Sigmoid colon (tissue), 7 donors: ENCODE results near the gene TARBP2. TPM values are rescaled to one million over a fixed set of nuclear protein-coding genes. Genes with fewer than 3 reads are reported as not detected.

ENCODE experiments used
- DNase-seq: peaks from one replicate; pipeline ENCODE4 v3.0.0-alpha.2; 2019
- H3K27ac ChIP-seq, 4 donors: fragments of 200-600 bp; sonication (generic); one replicate each; pipeline ENCODE4 v1.5.1; 2016 to 2019; ENCODE audit warnings: mild to moderate bottlenecking in 1 of 4
- H3K27me3 ChIP-seq, 3 donors: fragments of 200-600 bp; sonication (generic); one replicate each; pipeline ENCODE4 v1.5.1; 2019; ENCODE audit warnings: mild to moderate bottlenecking in 1 of 3
- H3K36me3 ChIP-seq, 4 donors: fragments of 200-600 bp; sonication (generic); one replicate each; pipeline ENCODE4 v1.5.1; 2016 to 2019
- H3K4me1 ChIP-seq, 4 donors: fragments of 200-600 bp; sonication (generic); one replicate each; pipeline ENCODE4 v1.5.1; 2017 to 2019
- H3K4me3 ChIP-seq, 4 donors: fragments of 200-600 bp; sonication (generic); one replicate each; pipeline ENCODE4 v1.5.1; 2017 to 2019; ENCODE audit warnings: mild to moderate bottlenecking in 2 of 4, moderate library complexity in 1 of 4
- H3K9me3 ChIP-seq, 4 donors: fragments of 200-600 bp in 3 of 4; sonication (generic) in 3 of 4; one replicate each; pipeline versions ENCODE4 v1.5.1 to v1.6.1; 2013 to 2019
- EP300 ChIP-seq, 4 donors: sonication (generic); formaldehyde crosslinking; IDR thresholded peaks; one replicate each; pipeline ENCODE4 v1.6.1; 2017; ENCODE audit warnings: antibody characterized with exemption in 4 of 4
- POLR2A ChIP-seq, 2 donors: fragments of 450-650 bp; IDR thresholded peaks; one replicate each; pipeline ENCODE4 v1.6.1; 2016; ENCODE audit warnings: antibody characterized with exemption in 2 of 2, mild to moderate bottlenecking in 2 of 2, moderate library complexity in 2 of 2
- POLR2AphosphoS5 ChIP-seq, 4 donors: sonication (generic); formaldehyde crosslinking; IDR thresholded peaks; one replicate each; pipeline ENCODE4 v1.6.1; 2017; ENCODE audit warnings: antibody characterized with exemption in 4 of 4
- WGBS, 2 donors: extraction: QIAGEN DNeasy Blood & Tissue Kit; methylation state at CpG; one replicate each; pipeline ENCODE4 v1.1.7; 2013; 5-methylcytosine and 5-hydroxymethylcytosine counted together
- intact Hi-C: fragments of 100-400 bp; cut with DNase I; formaldehyde crosslinking; loops from one replicate; pipeline ENCODE4 v1.15.1; 2023
- polyA plus RNA-seq, 3 donors: library from polyadenylated mRNA; stranded (reverse); fragments of 200-250 nt; gene quantifications; one replicate each; pipeline ENCODE4 v1.2.3, GENCODE V29; 2013
- total RNA-seq, 4 donors: library from RNA; depleted of rRNA; stranded (reverse); fragments of >200 nt; gene quantifications; one replicate each; pipeline ENCODE4 v1.1.0, GENCODE V29; 2016
- TF ChIP-seq, protein P1 (sequence below), 4 experiments: fragments of 450-650 bp in 3 of 4; fragments of 200-600 bp in 1 of 4; IDR thresholded peaks; one replicate each; pipeline ENCODE4 v1.5.1; 2016 to 2019; ENCODE audit warnings: antibody characterized with exemption in 4 of 4, mild to moderate bottlenecking in 3 of 4, moderate library complexity in 2 of 4
- donor health status: healthy with polysubstance abuse.
- donor health status: Bipolar disorder and iron deficiency.
- donor health status: healthy.

The TARBP2 gene
- total and polyA plus RNA-seq, 7 donors = 16.1 to 29.9 (median 19.7) TPM

DNA sequence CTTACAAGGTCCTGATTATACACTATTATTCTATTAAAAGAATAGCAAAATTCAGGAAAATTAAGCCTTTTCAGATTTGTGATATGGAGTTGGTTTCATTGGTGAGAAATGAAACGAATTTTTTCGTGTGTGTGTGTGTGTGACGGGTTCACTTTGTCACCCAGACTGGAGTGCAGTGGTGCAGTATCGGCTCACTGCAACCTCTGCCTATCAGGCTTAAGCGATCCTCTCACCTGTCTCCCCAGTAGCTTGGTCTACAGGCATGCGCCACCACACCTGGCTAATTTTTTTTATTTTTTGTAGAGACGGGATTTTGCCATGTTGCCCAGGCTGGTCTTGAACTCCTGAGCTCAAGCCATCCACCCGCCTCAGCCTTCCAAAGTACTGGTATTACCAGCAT lies 39.5 kb upstream of the TARBP2 start:
- Histone ChIP-seq H3K4me3 (no peak overlapping the region), H3K27ac (peak overlapping the region in 1 of 4 donors; percentile 51), H3K27me3 (no peaks in the 10 kb centered on the region), H3K36me3 (peaks cover 86 to 100% (median 100%) of the 10 kb centered on the region in 4 donors), H3K4me1 (peaks cover 0 to 15% (median 10%) of the 10 kb centered on the region in 4 donors), H3K9me3 (no peaks in the 10 kb centered on the region)
- TF ChIP-seq POLR2AphosphoS5 (IDR thresholded peaks at IDR 0.05) (no peak), POLR2A (IDR thresholded peaks at IDR 0.05) (no peak), EP300 (IDR thresholded peaks at IDR 0.05) (no peak)
- TF ChIP-seq, protein P1, sequence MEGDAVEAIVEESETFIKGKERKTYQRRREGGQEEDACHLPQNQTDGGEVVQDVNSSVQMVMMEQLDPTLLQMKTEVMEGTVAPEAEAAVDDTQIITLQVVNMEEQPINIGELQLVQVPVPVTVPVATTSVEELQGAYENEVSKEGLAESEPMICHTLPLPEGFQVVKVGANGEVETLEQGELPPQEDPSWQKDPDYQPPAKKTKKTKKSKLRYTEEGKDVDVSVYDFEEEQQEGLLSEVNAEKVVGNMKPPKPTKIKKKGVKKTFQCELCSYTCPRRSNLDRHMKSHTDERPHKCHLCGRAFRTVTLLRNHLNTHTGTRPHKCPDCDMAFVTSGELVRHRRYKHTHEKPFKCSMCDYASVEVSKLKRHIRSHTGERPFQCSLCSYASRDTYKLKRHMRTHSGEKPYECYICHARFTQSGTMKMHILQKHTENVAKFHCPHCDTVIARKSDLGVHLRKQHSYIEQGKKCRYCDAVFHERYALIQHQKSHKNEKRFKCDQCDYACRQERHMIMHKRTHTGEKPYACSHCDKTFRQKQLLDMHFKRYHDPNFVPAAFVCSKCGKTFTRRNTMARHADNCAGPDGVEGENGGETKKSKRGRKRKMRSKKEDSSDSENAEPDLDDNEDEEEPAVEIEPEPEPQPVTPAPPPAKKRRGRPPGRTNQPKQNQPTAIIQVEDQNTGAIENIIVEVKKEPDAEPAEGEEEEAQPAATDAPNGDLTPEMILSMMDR (IDR thresholded peaks at IDR 0.05) = no peak
- intact Hi-C loops = no loop called here
- no peak for DNase-seq
- WGBS, 2 donors = 86 to 92% methylated on average over 8 of the region's 8 CpGs

DNA sequence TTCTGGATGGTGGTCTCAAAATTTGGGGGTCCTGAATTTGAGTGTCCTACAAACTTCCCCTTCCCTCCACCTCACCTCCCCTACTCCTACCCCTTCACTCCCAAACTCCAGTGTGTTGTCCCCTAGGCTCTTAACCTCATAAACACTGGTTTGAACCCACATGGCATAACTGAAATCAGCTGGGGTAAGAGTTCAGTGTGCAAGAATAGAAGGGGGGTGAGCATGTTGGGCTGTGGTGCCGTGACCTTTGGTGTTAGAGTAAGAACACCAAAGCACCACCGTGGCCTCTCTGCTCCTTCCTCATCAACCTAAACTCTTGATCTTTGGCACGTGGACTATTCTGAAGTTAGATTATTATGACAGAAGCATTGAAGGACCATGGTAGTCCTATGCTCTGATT lies 38.1 kb upstream of the TARBP2 start:
- WGBS, 2 donors = 72 to 80% methylated on average over 3 of the region's 3 CpGs
- Histone ChIP-seq H3K27ac (no peak overlapping the region), H3K9me3 (no peaks in the 10 kb centered on the region), H3K4me1 (peaks cover 0 to 15% (median 10%) of the 10 kb centered on the region in 4 donors), H3K36me3 (peaks cover 86 to 100% (median 100%) of the 10 kb centered on the region in 4 donors), H3K4me3 (no peak overlapping the region), H3K27me3 (no peaks in the 10 kb centered on the region)
- intact Hi-C loops = no loop called here
- DNase-seq = no peak
- TF ChIP-seq, protein P1 (IDR thresholded peaks at IDR 0.05) = no peak
- TF ChIP-seq POLR2A (IDR thresholded peaks at IDR 0.05) (no peak), EP300 (IDR thresholded peaks at IDR 0.05) (no peak), POLR2AphosphoS5 (IDR thresholded peaks at IDR 0.05) (no peak)

DNA sequence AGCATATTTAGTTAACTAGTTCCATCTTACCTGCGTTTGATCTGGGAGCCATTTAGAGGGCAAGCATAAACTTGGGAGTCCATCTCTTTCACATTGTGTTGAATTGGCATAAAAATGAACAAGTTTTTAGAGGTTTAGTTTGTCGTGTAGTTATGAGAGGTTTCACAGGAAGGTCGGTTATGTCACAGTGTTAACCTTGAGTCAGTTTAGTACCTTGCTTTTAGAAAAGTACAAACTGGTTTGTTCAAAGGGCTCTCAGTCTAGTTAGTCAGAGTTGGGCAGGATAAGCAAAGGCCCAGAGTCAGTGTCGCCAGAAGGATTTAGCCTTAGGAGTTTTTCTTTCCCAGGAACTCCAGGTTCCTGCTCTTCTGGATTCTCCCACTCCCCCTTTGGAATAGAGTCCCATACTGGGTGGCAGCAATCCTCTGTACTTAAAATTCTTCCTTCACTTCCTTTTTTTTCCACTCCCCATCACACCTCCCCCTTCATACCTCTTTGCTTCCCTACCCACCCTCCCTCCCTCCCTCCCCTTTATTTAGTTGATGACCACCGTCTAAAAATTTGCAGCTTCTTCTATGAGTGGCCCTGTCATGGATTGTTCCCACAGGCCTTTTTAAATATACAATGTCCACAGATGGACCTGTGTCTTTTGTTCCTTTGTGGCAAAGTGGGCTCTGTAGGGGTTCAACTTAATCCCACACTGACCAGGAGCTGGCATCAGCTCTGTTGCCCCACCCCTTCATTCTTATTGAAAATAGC lies 37.1 kb upstream of the TARBP2 start:
- WGBS, 2 donors = 56 to 69% methylated on average over 5 of the region's 5 CpGs
- DNase-seq = no peak
- H3K27ac ChIP-seq = peak overlapping the region in 1 of 4 donors; percentile 5
- no peaks in the 10 kb centered on the region for H3K27me3 ChIP-seq
- H3K36me3 ChIP-seq = peaks cover 86 to 100% (median 99%) of the 10 kb centered on the region in 4 donors
- no peaks in the 10 kb centered on the region for H3K9me3 ChIP-seq
- TF ChIP-seq EP300 (IDR thresholded peaks at IDR 0.05) = no peak
- TF ChIP-seq, protein P1 (IDR thresholded peaks at IDR 0.05) = no peak
- TF ChIP-seq POLR2AphosphoS5 (IDR thresholded peaks at IDR 0.05) = no peak
- TF ChIP-seq POLR2A (IDR thresholded peaks at IDR 0.05) = no peak
- no peak overlapping the region for H3K4me3 ChIP-seq
- peaks cover 0 to 15% (median 10%) of the 10 kb centered on the region in 4 donors for H3K4me1 ChIP-seq
- intact Hi-C loops = no loop called here

DNA sequence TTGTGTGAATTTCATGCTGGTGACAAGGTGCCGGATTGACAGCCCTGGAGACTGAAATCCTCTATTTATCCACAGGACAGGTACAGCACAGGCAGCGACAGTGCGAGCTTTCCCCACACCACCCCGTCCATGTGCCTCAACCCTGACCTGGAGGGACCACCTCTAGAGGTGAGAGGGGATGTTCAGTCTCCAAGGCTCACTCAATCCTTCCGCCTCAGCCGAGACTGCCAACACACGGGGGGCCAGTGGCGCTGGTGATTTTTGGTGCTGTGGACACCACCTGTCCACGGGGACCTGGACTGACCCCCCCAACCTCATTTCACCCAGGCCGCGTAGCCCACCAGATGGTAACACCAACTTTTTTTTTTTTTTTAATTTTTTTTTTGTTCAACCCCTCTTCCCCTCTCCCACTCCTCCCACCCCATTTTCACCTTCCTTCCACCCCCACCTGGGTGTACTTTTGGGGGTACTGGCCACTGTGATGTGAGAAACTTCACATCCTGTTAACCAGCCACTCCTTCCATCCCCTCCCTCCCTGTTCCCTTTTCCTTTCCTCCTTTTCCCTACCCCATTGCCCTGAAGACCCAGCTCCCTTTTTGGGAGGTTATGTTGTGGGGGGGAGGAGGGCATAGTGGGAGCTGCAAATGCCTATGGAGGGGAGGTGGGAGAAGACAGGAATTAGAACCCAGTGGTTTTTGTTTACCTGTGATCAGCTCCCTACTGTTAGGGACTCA lies 36.2 kb upstream of the TARBP2 start:
- no peaks in the 10 kb centered on the region for H3K27me3 ChIP-seq
- peaks cover 87 to 100% (median 99%) of the 10 kb centered on the region in 4 donors for H3K36me3 ChIP-seq
- peak overlapping the region in 1 of 4 donors; percentile 37 for H3K27ac ChIP-seq
- no peak overlapping the region for H3K4me3 ChIP-seq
- 95 to 96% methylated on average over 11 of the region's 11 CpGs for WGBS, 2 donors
- H3K4me1 ChIP-seq = peaks cover 0 to 15% (median 10%) of the 10 kb centered on the region in 4 donors
- DNase-seq = no peak
- H3K9me3 ChIP-seq = no peaks in the 10 kb centered on the region
- TF ChIP-seq POLR2A (IDR thresholded peaks at IDR 0.05) = no peak
- TF ChIP-seq POLR2AphosphoS5 (IDR thresholded peaks at IDR 0.05) = no peak
- TF ChIP-seq, protein P1 (IDR thresholded peaks at IDR 0.05) = no peak
- no peak for TF ChIP-seq EP300 (IDR thresholded peaks at IDR 0.05)
- intact Hi-C loops = no loop called here
